Stimulated activated CD8-positive, alpha-beta memory T cell treated with anti-CD3 and anti-CD28 coated beads, Interleukin-7, amount 100 ng/mL, for 24 hours (primary cell): ENCODE results near the gene TALDO1.
A peak's percentile ranks its signal among the peaks of the same experiment; 100 is the strongest.

Experiments used
- DNase-seq: peaks from one replicate; pipeline ENCODE4 v3.0.0-alpha.2; 2020; ENCODE audit warnings: low read depth

TALDO1 gene

GRCh38 chr11:787084-787675, 39.9 kb downstream of the TALDO1 start:
- no peak for DNase-seq

GRCh38 chr11:788009-788640, 40.9 kb downstream of the TALDO1 start:
- DNase-seq, result no peak

DNA sequence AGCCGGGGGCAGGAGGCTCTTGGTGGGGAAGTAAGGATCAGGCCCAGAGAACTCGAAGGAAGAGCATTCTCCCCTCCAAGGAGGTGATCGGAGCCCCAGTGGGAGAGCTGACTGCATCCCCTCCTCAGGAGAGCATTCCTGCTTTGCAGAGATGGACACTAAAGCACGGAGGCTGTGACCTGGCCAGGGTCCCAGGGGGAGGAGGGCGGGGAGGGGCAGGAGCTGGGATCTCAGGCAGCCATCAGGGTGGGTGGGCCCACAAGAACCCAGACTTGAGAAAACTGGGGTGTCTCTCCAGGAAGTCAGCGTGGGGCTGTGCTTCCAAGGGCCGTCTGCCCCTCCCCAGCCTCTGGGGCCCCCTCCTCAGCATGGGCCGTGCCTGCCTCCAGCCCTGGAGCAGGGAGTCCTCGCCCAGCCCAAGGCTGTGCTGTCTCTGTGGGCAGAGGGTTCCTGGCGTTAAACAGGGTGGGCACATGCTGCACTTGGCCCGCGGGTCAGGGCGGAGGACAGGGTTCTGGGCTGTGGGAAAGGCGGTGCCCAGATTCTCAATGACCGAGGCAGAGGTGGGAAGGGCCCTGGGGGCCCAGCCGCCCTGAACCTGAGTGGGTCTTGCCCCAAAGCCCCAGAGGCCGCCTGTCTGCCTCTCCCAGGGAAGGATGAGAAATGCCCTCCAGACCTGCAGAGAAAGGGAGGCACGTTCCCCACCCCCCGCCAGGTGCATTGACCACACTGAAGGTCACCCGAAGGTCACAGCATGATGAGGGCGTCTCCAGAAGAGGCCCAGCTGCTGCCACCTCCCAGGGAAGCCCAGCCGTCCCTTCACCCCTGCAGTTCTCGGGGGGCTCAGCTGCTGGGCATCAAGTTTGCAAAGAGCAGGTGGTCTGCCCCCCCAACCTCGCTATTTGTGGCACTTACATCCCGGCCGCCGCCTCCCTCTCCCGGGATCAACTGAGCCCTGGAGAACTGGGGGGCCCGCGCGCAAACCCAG, 42.0 kb downstream of the TALDO1 start:
- no peak for DNase-seq

DNA sequence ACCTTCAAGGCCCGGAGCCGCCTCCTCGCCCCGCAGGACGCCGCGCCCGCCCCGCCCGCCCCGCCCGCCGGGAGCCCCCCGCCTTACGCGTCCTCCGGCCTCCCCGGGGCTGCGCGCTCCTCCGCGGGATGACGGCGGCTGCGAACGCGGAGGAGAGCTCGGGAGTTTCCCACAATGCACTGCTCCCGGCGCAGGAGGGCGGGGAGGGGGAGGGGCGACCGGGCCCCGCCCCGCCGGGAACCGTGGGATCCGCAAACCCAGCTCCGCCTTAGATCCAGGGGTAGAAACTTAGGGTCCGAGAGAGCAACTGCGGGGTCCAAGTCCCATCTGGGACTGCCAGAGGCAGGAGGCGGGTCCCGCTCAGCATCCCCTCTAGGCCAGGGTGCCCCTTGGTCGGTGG, 42.7 kb downstream of the TALDO1 start, which contains the start of gene CEND1:
TSS of gene CEND1 (minus strand) at position 148 of the 400 bp plus-strand sequence. CDS start 1,514 bp downstream, outside the sequence.
- DNase-seq, result no peak

DNA sequence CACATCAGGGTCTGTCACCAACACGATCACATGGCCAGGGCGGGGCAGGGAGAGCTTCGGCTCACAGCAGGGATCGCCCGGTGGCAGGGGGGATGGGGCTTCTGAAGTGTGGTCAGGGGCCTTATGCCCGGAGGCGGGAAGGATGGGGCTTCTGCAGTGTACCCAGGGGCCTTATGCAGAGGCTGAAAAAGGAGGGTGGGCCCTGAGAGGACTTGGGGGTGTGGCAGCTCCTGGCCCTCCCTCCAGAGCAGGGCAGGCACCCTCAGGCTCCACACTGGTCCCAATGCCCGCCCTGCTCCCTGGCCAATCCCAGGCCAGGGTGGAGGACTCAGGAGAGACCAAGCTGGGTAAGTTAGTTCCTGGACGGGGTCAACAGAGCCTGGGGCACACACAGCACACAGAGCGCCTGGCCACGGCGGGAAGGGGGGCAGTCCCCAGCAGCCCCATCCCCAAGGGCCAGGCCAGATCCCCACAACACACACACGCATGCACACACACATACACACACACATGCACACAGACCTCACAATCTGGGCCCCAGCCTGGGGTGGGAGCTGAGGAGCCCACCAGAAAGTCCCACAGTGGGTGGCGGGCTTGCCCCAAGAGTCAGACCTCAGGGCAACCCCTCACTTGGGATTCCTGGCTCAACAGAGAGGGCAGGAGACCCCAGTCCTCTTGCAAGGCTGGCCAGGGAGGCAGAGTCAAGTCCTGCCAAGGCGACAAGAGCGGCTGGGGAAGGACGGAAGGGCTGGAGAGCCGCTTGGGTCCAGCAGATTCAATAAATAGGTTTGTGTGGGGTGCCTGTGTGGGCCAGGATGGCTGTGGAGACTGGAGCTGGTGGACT, 43.7 kb downstream of the TALDO1 start:
- DNase-seq, result no peak

DNA sequence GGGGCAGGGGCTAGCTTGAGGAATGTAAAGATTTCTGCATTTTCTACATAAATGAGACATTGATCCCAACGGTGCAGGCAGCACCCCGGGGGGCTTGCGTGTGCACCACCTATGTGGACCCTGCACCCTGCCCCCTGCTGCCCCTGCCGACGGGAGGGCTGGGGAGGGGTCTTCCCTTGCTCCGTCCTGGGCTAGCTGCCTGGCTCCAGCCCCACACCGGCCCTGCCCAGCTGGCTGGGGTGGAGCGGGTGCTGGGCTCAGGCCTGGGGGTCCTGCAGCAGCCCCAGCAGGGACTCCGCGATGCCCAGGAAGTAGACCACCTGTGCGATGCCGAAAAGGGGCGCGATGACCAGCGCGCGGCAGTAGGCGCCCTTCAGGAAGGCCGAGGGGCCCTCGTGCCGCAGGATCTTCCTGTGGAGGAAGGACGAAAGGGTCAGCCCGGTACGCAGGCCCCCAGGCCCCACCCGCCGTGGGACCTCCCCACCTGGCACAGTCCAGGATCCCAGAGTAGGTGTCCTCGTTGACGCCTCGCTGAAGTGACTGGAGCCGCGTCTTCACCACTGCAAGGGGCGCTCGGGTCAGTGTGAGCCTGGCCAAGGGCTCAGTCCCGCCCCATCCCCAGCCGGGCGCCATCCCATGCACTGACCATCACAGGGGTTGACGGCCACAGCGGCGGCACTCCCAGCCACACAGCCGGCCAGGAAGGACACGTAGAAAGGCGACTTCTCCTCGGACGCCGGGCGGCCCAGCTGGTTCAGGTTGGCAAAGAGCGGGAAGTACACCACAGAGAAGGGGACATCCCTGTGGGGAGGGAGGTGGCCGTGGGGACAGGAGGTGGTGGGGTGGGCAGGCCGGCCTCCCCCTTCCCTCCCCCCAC, 44.6 kb downstream of the TALDO1 start:
- DNase-seq, result no peak

DNA sequence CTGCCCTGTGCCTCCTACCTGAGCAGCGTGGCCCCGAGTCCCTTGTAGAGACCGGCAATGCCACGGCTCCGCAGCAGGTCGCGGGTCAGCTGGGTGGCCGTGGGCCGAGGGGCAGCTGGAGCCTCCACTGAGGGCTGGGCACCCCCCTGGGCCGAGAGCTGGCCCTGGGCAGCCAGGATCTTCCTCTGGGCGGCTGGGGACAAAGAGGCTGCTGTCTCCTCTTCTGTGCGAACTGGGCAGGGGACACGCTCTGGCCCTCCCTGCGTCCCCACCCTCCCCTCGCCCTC, 45.2 kb downstream of the TALDO1 start:
- no peak for DNase-seq

DNA sequence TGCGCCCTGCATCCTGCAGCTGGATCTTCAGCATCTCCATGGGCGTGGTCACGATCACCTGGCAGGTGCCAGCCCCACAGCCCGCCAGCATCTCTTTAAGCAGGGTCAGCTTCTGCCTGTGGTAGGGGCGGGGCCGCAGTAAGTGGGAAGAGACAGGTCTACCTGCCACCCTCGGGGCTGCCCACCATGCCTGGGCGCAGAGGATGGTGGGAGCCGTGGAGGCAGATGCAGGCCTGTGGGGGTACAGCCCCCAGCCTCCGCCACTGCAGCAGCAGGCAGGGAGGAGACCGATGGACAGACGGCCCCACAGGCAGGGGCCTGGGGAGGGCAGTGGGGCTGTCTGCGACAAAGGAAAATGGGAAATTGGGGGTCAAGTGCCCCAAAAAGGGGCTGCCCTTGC, 45.6 kb downstream of the TALDO1 start:
- DNase-seq, result no peak

- no peak for DNase-seq
These were observed 46.3 kb downstream of the TALDO1 start for GRCh38 chr11:793556-793955.

- no peak for DNase-seq
These were observed 46.9 kb downstream of the TALDO1 start for GRCh38 chr11:794013-794765.

DNA sequence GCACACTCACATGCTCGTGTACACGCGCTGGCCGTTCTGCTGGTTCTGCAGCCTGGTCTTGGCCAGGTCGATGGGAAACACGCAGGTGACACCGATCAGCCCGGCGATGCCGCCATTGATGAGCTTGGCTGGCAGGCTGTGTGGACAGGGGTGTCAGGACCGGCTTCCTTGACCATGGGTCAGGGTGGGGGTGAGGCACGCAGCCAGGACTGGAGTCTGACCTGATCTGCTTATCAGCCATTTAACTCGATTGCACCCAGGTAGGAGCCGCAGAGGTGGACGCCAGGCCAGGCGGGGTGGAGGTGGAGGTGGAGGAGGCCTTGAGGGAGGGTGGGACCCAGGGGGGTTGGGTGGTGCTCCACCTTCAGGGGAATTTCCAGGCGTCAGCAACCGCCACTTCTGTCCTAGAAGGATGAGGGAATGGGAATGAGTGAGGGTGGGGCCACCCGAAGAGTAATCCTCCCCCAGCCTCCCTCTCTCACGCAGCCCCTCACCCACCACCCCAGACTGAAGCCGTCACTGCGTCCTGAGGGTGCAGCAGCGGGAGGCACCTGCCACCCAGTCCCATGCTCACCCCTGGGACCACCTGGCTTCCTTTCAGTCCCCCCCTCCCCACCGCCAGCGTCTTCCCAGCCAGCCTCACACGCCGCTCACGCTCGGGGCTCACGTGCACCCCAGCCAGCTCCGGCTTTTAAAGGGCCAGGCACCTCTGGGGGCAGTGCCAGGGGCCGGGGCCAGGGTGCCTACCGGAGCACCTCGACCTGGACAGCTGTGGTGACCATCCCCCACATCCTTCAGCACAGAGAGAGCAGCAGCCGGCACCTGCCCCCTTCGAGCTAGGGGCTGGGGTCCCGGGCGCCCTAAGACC, 47.7 kb downstream of the TALDO1 start:
- DNase-seq, result no peak

DNA sequence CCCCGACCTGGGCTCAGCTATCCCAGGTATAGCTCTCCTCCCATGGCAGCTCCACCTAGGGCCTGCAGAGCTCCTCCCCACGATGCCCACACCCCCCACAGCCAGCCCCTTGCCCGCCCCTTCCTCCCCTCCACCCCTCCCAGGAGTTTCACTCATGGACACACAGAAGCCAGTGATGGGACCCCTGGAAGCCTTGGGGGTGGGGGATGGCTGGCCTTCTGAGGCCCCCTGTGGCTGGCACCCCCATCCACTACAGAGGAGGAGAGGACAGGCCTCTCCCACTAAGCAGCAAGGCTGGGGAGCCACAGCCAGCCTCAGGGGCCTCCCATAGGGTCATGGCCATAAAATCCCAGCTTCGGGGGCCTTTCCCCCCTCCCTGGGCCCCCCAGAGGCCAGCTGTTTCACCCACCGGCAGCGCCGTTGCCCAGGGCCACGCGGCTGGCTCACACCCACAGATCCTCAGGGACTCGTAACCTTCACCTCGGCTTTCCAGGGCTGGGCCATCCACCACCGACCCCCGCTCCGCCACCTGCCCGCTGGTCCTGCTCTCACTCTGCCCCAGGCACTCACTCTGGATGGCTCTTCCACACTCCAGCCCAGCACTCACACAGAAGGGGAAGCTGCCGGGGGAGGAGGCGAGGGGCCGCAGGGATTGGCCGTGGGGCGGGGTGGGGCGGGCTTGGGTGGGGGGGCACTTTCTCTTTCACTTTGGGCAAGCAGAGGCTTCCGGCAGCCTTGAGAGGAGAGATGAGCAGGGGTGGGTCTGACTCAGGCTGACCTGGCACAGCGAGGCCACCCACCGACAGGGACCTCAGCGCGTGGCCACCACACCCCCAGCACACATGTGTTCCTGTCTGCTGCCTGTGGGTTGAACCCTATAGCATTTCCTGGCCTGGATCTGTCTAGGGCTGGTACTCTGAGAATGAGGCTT, 48.6 kb downstream of the TALDO1 start:
- DNase-seq, result peak; percentile 58

GRCh38 chr11:796565-797295, 49.5 kb downstream of the TALDO1 start:
- DNase-seq, result no peak

GRCh38 chr11:797296-798092, 50.2 kb downstream of the TALDO1 start:
- DNase-seq, result peak; percentile 68

DNA sequence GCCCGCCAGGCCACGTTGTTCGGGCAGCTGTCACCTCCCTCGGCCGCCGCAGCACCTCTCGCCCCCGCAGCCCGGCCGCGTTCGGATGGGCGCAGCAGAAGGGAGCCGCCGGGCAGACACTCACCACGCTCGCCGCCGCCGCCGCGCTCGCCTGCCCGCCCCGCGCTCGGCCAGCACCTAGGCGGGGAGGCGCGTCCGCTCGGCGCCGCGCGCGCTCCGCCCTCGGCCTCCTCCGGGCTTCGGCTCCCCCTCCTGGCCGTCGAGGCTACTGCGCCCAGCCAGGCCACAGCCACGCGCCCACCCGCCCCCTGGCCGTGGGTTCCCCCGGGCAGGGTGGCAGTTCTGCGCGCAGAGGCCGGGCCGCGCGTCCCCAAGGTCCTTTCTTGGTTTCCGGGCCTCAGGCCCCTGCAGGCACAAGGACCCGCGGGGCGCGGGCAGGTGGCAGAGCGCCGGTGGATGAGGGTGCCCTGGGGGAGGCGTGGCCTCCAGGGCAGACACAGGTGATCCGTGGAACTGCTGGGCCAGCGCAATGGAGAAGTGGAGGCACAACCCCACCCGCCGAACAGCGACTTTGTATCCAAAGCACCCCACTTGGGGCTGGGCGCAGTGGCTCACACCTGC, 50.9 kb downstream of the TALDO1 start, which contains the start of gene SLC25A22:
TSS of gene SLC25A22 (minus strand) at position 189 of the 621 bp plus-strand sequence. CDS start 3,275 bp downstream, outside the sequence.
- peak; percentile 63 for DNase-seq
